SK-N-MC (cell line): ENCODE measurements around the gene FAM53B.

Experiments
- FOXP2 ChIP-seq: optimal IDR thresholded peaks from 2 replicates; pipeline ENCODE3; 2011; ENCODE audit warnings: mild to moderate bottlenecking, moderate library complexity; ENCODE audit not compliant: insufficient read depth; ENCODE audit errors: extremely low read length, control extremely low read depth
- POLR2AphosphoS5 ChIP-seq: IDR thresholded peaks from 2 replicates; pipeline ENCODE4 v1.6.1; 2012; ENCODE audit warnings: mild to moderate bottlenecking, low read depth, low read length, borderline replicate concordance

DNA sequence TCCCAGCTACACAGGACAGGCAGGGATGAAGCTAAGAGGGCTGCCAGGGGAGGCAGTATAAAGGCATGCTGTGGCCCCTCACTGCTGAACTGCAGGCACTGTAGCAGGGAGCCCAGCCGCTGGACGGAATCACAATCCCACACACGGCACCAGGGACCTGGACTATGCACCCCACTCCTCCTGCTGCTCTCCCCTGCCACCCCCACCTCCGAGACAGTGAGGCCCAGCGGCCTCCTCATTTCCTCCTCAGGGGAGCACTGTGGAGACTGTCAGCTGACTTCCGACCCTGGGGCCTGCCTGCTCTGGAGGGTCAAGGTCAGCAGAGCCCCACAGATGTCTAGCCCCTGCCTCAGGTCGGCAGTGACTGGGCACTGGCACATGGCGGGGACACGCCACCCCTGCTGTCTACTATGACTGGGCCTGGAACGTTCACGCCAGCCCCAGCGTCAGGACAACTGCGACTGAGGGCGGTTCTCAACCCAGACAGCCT is 92.7 kb downstream of the FAM53B start:
- no peak for TF ChIP-seq POLR2AphosphoS5
- TF ChIP-seq FOXP2: no peak
